GM19099 (cell line): Measurements from ENCODE around the gene MAST4.

Experiments
- POLR2A ChIP-seq: IDR thresholded peaks from 3 replicates; pipeline ENCODE4 v1.6.1; 2011; ENCODE audit warnings: low read depth; ENCODE audit not compliant: insufficient read length; ENCODE audit errors: extremely low read depth

Gene MAST4

DNA sequence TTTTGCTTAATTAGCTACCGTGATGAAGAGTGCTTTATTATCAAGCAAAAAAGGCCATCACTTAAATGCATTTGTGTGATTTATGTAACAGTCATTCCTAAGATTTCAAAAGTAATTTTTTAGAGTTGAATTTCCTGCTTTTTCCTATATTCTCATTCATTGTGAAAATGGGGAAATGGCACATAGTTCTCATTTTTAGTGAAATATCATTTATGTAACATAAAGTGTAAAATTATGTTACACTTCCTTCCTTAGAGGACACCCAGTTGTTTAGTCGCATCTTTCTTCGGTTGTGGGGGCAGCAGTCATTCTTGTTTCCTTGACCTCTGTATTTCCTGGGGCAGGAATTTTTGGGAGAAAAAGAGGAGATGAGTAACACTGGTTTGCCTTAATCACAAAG lies 142.8 kb downstream of the MAST4 start:
- no peak for TF ChIP-seq POLR2A

GRCh38 chr5:66739951-66740350 lies 143.8 kb downstream of the MAST4 start:
- no peak for TF ChIP-seq POLR2A

- no peak for TF ChIP-seq POLR2A
Measured at GRCh38 chr5:66741394-66741793, 145.2 kb downstream of the MAST4 start.

- TF ChIP-seq POLR2A: no peak
Measured at GRCh38 chr5:66742083-66742895, 146.1 kb downstream of the MAST4 start.

- TF ChIP-seq POLR2A: no peak
Measured at GRCh38 chr5:66742896-66743247, 146.7 kb downstream of the MAST4 start.

DNA sequence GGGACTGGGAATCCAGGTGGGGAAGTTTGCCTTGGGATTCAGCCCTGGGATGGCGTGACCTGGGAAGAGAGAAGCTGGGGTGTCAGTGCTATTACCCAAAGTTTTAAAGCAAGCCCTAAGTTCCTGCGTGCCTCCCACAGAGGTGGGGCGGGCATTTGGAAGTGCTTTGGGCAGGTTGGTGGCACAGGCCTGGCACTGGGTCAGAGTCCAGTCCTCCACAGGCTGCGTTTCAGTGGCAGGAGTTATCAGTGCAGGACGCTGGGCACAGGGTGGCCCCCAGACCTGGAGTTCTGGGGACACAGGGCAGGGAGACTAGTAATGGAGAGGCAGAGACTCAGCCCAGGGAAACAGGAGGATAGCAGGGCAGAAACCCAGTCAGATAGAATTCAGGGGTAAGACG lies 147.2 kb downstream of the MAST4 start:
- TF ChIP-seq POLR2A: no peak

GRCh38 chr5:66744040-66744439 lies 147.8 kb downstream of the MAST4 start:
- TF ChIP-seq POLR2A: no peak

DNA sequence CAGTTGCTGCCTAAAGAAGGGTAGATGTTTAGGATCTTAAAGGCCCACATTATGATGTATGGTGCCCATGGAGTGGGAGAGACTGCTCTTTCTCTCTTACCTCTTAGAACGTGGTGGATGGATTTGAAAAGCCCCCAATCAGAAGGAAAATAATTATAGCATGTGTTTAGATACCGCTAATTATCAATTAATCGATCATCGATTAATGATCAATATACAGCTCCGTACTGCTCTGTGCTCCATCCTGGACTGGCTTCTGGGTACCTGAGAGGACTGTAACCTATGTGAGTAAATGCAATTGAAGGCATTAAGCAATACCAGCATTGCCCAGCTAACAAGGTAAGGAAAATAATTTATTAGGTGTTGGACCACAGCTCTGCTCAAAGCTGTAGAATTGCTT lies 149.1 kb downstream of the MAST4 start:
- no peak for TF ChIP-seq POLR2A

DNA sequence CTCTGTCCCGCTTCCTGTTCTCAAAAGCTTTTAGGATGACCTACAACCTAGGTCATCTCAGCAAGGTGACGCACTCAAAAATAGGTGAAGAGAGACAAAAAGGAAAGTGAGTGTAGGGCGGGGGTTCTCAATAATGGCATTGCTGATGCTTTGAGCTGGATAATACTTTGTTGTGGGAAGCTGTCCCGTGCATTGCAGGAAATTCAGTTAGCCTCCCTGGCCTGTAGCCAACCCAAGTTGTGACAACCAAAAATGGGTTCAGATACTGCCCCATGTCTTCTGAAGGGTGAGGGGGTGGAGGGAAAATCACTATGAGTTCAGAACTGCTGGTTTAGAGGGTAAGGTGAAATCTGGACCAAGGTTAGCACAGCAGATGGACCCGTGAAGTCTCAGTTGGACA lies 151.4 kb downstream of the MAST4 start:
- TF ChIP-seq POLR2A: no peak

DNA sequence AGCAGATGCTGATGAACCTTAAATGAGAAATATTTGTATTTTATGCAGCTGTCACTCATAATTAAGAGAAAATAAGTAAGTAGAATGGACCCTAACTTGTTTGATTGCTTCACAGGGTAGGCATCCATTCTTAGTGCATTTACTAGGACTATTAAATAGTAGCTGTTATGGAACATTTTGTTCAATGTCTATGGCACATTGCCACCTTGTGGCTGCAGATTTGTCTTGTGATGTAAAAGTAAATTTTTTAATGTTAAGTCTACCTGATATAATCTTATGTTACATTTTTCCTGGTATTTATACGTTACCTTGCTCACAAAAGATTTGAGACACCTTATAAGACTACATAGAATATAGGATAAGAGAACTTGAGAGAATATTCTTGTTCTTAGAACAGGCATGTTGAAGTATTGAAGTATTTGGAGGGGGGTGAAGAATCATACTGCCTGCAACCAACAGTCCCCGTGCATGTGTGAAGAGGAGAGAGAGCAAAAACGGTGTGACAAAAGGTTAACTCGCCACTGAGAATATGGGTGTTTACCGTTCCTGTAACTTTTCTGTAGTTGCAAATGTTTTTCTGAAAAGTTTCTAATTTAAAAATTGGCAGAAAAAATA lies 161.1 kb downstream of the MAST4 start:
- no peak for TF ChIP-seq POLR2A

- no peak for TF ChIP-seq POLR2A
Measured at GRCh38 chr5:66757834-66758371, 161.7 kb downstream of the MAST4 start.

- TF ChIP-seq POLR2A: no peak
Measured at GRCh38 chr5:66769030-66769733, 173.0 kb downstream of the MAST4 start.

DNA sequence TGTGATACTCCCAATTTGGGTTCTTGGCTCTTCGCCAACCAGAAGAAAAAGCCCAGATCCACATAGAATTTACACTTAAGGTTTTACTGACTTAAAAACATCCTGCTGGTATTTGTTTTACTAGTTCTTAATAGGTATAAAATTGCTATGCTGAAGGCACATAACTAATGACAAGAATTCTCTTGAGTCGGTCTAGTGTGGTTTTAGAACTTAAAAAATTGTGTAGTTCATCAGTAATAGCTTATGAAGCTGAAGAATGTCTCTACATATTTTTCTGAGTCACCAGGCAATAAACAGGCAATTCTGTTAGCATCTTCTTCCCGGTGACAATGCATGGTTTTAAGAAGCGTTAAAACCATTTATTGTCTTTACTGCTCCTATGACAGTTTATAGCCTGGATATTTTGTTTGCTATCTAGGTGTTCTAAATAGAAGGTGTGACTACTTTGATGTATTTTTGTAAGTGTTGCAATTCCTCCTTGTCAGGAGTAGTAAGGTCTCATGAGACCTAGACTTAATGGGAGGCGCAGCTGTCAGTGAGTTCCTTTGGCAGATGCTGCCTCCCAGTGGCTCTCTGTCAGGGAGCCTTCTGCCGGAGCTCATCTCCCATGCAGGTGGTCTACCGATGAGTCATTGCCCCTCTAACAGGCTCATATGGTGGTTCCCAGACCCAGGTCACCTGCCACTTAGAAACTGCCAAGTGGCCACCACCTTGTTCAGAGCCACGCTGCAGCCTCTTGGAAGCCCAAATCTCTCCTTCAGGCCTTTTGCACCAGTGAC lies 173.8 kb downstream of the MAST4 start:
- no peak for TF ChIP-seq POLR2A

DNA sequence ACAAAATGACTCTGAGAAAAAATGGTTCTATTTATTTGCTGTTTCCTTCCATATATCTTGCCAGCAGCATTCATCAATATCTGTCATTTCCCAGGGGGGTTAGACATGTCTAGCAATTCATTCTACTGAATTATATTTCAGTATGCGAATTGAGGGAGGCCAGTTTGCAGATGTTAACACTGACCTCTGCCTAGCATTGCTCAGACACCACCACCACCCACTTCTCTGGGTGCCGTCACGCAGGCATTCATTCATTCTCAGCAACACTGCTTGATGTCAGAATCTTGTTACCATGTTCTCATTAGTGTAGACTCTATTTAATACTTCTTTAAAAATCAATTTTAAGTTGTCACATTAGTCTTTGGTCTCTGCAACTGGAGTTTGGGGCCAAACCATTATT lies 181.7 kb downstream of the MAST4 start:
- no peak for TF ChIP-seq POLR2A

- TF ChIP-seq POLR2A: no peak
Measured at GRCh38 chr5:66779528-66779927, 183.3 kb downstream of the MAST4 start.

DNA sequence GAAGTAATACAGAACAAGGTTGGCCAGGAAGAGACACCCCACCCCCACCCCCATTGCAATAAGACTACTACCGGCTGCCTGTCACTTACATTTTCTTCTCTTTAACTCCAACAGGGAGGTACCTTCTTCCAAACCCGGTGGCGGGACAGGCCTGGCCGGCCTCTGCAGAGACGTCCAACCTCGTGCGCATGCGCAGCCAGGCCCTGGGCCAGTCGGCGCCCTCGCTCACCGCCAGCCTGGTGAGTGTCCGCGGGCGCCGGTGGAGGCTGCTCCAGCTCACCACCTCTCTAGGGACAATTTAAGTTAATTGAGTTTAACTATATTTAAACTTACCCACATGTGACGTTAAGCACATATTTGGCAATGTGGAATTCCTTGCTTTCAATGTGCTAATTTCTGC lies 192.4 kb downstream of the MAST4 start:
- no peak for TF ChIP-seq POLR2A

DNA sequence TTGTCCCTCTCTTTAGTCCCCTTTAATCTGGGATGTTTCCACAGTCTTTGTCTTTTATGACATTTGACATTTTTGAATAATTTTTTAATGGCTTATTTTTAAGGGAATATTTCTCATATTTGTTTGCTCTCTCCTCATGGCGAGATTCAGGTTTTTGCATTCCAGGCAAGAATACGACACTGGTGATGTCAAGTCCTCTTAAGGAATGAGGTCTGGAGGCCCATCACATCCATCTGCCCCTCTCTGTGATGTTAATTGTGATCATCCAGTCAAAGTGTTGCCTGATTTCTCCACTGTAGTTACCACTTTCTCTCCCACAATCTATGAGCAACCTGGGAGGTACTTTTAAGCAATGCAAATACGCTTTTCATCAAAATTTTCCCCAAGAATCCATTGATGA lies 193.2 kb downstream of the MAST4 start:
- no peak for TF ChIP-seq POLR2A
